Measurements from ENCODE around the gene CD300LG. TPM values are rescaled to one million over a fixed set of nuclear protein-coding genes. Genes with fewer than 3 reads are reported as not detected.

The CD300LG gene
- polyA plus RNA-seq, 4 donors: 0.30 to 2.0 (median 0.81) TPM; not detected in 1

DNA sequence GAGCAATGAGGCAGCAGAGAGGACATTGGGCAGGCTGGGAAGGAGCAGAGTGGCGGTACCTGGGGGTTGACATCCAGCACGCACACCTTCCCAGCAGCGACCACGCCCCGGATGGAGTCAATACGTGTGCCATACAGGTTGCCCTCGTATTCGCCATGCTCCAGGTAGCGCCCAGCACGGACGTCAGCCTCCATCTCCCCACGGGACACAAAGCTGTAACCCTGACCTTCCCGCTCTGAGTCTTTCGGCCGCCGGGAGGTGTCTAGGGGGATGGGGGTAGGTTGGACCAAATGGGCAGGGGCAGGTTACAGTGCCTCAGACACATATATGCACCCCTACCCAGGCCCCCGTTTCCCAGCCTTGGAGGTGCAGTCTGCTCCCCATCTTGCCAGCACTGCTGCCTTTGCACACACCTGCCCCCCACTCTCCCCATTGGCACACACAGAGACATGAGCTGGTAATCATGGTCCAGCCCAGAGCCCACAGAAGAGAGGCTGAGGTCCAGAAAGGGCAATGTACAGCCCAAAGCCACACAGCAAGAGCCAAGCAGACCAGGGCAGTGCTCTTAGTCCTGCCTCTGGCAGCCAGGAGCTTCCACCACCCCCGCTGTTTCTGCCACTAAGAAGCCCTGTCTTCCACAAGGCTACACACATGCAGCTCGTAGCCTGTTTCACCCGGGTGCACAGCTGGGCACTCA is 32.9 kb downstream of the CD300LG start:
- FAIRE-seq: no peak

DNA sequence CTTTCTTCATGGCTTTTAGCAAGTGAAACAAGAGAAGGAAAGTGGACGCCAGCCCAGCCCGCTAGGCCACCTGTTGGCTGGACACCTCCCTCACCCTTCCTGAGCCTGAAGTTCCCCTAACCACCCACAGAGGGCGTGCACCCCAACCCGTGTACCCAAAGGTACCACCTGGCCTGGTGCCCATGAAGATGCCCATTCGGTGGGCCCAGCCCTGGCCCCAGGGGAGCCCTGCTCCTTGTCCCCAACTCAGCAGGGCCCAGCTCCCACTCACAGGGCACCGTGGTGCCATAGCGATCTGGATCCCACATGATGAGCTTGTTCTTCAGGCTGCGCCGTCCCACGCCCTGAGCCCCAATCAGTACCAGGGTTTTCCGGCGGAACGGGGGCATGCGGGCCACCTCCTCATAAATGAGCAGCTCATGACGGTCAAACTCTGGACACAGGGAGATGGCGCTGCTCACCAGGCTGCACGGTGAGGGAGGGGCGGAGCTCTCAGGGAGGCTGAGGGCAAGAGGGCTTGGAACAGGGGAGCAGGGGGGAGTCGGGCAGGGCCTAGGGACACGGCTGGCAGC is 33.5 kb downstream of the CD300LG start:
- DNase-seq: peak; percentile 55 to 64
- Histone ChIP-seq H3K9me3 (ENCODE audit: control insufficient read depth in 2 of 2, insufficient read depth in 1 of 2, low read depth in 1 of 2, low read length in 1 of 2) (no peaks in the 10 kb centered on the region), H3K4me3 (ENCODE audit: low read depth in 1 of 3, low read length in 3 of 3) (no peak overlapping the region), H3K27ac (ENCODE audit: low read depth in 1 of 3, low read length in 2 of 3) (no peak overlapping the region), H3K36me3 (ENCODE audit: control insufficient read depth in 3 of 3, insufficient read depth in 2 of 3, low read depth in 1 of 3, low read length in 3 of 3) (peaks cover 0 to 20% (median 0%) of the 10 kb centered on the region in 3 donors), H3K4me1 (ENCODE audit: control insufficient read depth in 3 of 3, insufficient read depth in 2 of 3, low read depth in 1 of 3, low read length in 2 of 3) (peaks cover 0 to 41% (median 1%) of the 10 kb centered on the region in 3 donors), H3K27me3 (ENCODE audit: control insufficient read depth in 3 of 3, insufficient read depth in 3 of 3, low read length in 3 of 3) (no peaks in the 10 kb centered on the region)
- no peak for FAIRE-seq
- 62 to 76% (median 62%) methylated on average over 20 of the region's 20 CpGs for WGBS, 3 donors

More for the DNA sequence above, 32.9 kb downstream of the CD300LG start:
- Histone ChIP-seq H3K9me3 (ENCODE audit: control insufficient read depth in 2 of 2, insufficient read depth in 1 of 2, low read depth in 1 of 2, low read length in 1 of 2) (no peaks in the 10 kb centered on the region), H3K36me3 (ENCODE audit: control insufficient read depth in 3 of 3, insufficient read depth in 2 of 3, low read depth in 1 of 3, low read length in 3 of 3) (peaks cover 0 to 20% (median 0%) of the 10 kb centered on the region in 3 donors), H3K27me3 (ENCODE audit: control insufficient read depth in 3 of 3, insufficient read depth in 3 of 3, low read length in 3 of 3) (no peaks in the 10 kb centered on the region), H3K4me1 (ENCODE audit: control insufficient read depth in 3 of 3, insufficient read depth in 2 of 3, low read depth in 1 of 3, low read length in 2 of 3) (peaks cover 0 to 48% (median 5%) of the 10 kb centered on the region in 3 donors), H3K4me3 (ENCODE audit: low read depth in 1 of 3, low read length in 3 of 3) (no peak overlapping the region), H3K27ac (ENCODE audit: low read depth in 1 of 3, low read length in 2 of 3) (no peak overlapping the region)
- WGBS, 3 donors: 75 to 84% (median 75%) methylated on average over 20 of the region's 20 CpGs
- DNase-seq: no peak

DNA sequence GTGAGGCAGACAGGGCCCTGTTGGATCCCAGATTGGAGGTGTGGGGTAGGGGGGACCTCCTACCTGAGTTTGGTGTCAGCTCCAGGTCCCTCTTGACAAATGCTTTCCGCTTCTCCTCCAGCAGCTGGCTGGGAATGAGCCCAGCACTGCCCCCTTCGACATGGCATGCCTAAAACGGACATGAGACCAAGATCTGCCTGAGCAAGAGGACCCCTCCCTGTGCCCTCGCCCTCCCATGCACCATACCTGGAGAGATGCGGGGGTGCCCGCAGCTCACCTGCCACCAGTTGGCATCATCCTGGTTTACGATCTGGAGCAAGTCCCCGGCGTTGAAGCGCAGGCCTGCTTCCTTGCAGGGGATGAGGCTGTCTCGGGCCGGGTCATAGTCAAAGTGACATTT is 34.2 kb downstream of the CD300LG start:
- 77 to 91% (median 82%) methylated on average over 12 of the region's 12 CpGs for WGBS, 3 donors
- peaks cover 0 to 37% (median 0%) of the 10 kb centered on the region in 3 donors for H3K4me1 ChIP-seq (ENCODE audit: control insufficient read depth in 3 of 3, insufficient read depth in 2 of 3, low read depth in 1 of 3, low read length in 2 of 3)

GRCh38 chr17:43881758-43882505 is 35.0 kb downstream of the CD300LG start:
- Histone ChIP-seq H3K27ac (ENCODE audit: low read depth in 1 of 3, low read length in 2 of 3) (no peak overlapping the region), H3K9me3 (ENCODE audit: control insufficient read depth in 2 of 2, insufficient read depth in 1 of 2, low read depth in 1 of 2, low read length in 1 of 2) (no peaks in the 10 kb centered on the region), H3K4me3 (ENCODE audit: low read depth in 1 of 3, low read length in 3 of 3) (no peak overlapping the region), H3K4me1 (ENCODE audit: control insufficient read depth in 3 of 3, insufficient read depth in 2 of 3, low read depth in 1 of 3, low read length in 2 of 3) (peaks cover 0 to 29% (median 0%) of the 10 kb centered on the region in 3 donors), H3K36me3 (ENCODE audit: control insufficient read depth in 3 of 3, insufficient read depth in 2 of 3, low read depth in 1 of 3, low read length in 3 of 3) (peaks cover 0 to 16% (median 0%) of the 10 kb centered on the region in 3 donors), H3K27me3 (ENCODE audit: control insufficient read depth in 3 of 3, insufficient read depth in 3 of 3, low read length in 3 of 3) (no peaks in the 10 kb centered on the region)
- DNase-seq (no peak), FAIRE-seq (no peak)
- 93 to 95% (median 94%) methylated on average over 27 of the region's 27 CpGs for WGBS, 3 donors

More for the DNA sequence above, 34.2 kb downstream of the CD300LG start:
- Histone ChIP-seq H3K27me3 (ENCODE audit: control insufficient read depth in 3 of 3, insufficient read depth in 3 of 3, low read length in 3 of 3) (no peaks in the 10 kb centered on the region), H3K9me3 (ENCODE audit: control insufficient read depth in 2 of 2, insufficient read depth in 1 of 2, low read depth in 1 of 2, low read length in 1 of 2) (no peaks in the 10 kb centered on the region), H3K36me3 (ENCODE audit: control insufficient read depth in 3 of 3, insufficient read depth in 2 of 3, low read depth in 1 of 3, low read length in 3 of 3) (peaks cover 0 to 20% (median 0%) of the 10 kb centered on the region in 3 donors), H3K27ac (ENCODE audit: low read depth in 1 of 3, low read length in 2 of 3) (no peak overlapping the region), H3K4me3 (ENCODE audit: low read depth in 1 of 3, low read length in 3 of 3) (no peak overlapping the region)
- FAIRE-seq (no peak), DNase-seq (no peak)

DNA sequence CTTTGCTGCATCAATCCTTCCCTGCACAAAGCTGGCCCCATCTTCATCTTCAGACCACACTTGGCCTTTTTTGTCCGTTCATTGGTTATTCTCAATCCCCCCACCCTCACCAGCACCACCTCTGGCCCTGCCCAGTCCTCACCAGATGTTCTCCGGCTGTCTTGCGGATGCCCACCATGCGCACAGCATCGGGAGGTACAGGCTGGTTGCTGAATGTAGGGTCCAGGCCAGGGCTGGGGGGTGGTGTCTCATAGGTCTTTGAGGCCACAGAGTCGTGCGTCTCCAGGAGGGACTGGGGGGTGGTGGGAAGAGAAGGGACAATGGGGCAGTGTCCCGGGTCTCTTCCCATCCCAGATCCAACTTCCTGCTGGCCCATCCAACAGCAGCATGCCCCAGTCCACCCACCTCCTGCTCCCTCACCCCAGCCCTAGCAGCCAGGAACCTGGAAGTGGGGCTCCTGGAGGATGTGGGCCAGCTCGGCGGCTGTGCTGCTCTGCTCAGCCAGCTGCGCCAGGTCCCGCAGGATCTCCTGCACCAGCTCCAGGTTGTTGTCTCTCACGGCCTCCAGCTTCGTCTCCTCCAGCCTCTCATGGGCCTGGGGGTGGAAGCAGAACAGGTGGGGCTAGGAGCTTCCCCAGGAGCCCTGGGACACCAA is 35.9 kb downstream of the CD300LG start:
- Histone ChIP-seq H3K27me3 (ENCODE audit: control insufficient read depth in 3 of 3, insufficient read depth in 3 of 3, low read length in 3 of 3) (no peaks in the 10 kb centered on the region), H3K4me3 (ENCODE audit: low read depth in 1 of 3, low read length in 3 of 3) (no peak overlapping the region), H3K27ac (ENCODE audit: low read depth in 1 of 3, low read length in 2 of 3) (no peak overlapping the region), H3K9me3 (ENCODE audit: control insufficient read depth in 2 of 2, insufficient read depth in 1 of 2, low read depth in 1 of 2, low read length in 1 of 2) (no peaks in the 10 kb centered on the region), H3K4me1 (ENCODE audit: control insufficient read depth in 3 of 3, insufficient read depth in 2 of 3, low read depth in 1 of 3, low read length in 2 of 3) (peaks cover 0 to 20% (median 0%) of the 10 kb centered on the region in 3 donors), H3K36me3 (ENCODE audit: control insufficient read depth in 3 of 3, insufficient read depth in 2 of 3, low read depth in 1 of 3, low read length in 3 of 3) (peaks cover 0 to 9% (median 0%) of the 10 kb centered on the region in 3 donors)
- no peak for FAIRE-seq
- DNase-seq: no peak
- WGBS, 3 donors: 85 to 91% (median 91%) methylated on average over 13 to 14 of the region's 14 CpGs

- FAIRE-seq: no peak
- no peak overlapping the region for H3K27ac ChIP-seq (ENCODE audit: low read depth in 1 of 3, low read length in 2 of 3)
- no peaks in the 10 kb centered on the region for H3K27me3 ChIP-seq (ENCODE audit: control insufficient read depth in 3 of 3, insufficient read depth in 3 of 3, low read length in 3 of 3)
- WGBS, 3 donors: 70 to 75% (median 71%) methylated on average over 4 of the region's 4 CpGs
- H3K4me1 ChIP-seq (ENCODE audit: control insufficient read depth in 3 of 3, insufficient read depth in 2 of 3, low read depth in 1 of 3, low read length in 2 of 3): no peaks in the 10 kb centered on the region
- H3K4me3 ChIP-seq (ENCODE audit: low read depth in 1 of 3, low read length in 3 of 3): no peak overlapping the region
- H3K36me3 ChIP-seq (ENCODE audit: control insufficient read depth in 3 of 3, insufficient read depth in 2 of 3, low read depth in 1 of 3, low read length in 3 of 3): no peaks in the 10 kb centered on the region
- H3K9me3 ChIP-seq (ENCODE audit: control insufficient read depth in 2 of 2, insufficient read depth in 1 of 2, low read depth in 1 of 2, low read length in 1 of 2): no peaks in the 10 kb centered on the region
- DNase-seq: no peak
These were observed 41.6 kb downstream of the CD300LG start for GRCh38 chr17:43888548-43888947.

GRCh38 chr17:43890240-43890639 is 43.3 kb downstream of the CD300LG start:
- WGBS, 3 donors: 90 to 100% (median 93%) methylated on average over 1 of the region's 1 CpG
- no peak for DNase-seq
- Histone ChIP-seq H3K36me3 (ENCODE audit: control insufficient read depth in 3 of 3, insufficient read depth in 2 of 3, low read depth in 1 of 3, low read length in 3 of 3) (no peaks in the 10 kb centered on the region), H3K4me1 (ENCODE audit: control insufficient read depth in 3 of 3, insufficient read depth in 2 of 3, low read depth in 1 of 3, low read length in 2 of 3) (no peaks in the 10 kb centered on the region), H3K27me3 (ENCODE audit: control insufficient read depth in 3 of 3, insufficient read depth in 3 of 3, low read length in 3 of 3) (no peaks in the 10 kb centered on the region), H3K9me3 (ENCODE audit: control insufficient read depth in 2 of 2, insufficient read depth in 1 of 2, low read depth in 1 of 2, low read length in 1 of 2) (no peaks in the 10 kb centered on the region), H3K27ac (ENCODE audit: low read depth in 1 of 3, low read length in 2 of 3) (no peak overlapping the region), H3K4me3 (ENCODE audit: low read depth in 1 of 3, low read length in 3 of 3) (no peak overlapping the region)
- FAIRE-seq: no peak

Data from small intestine (tissue), 7 donors.